ENCODE data around the gene HSD17B13. TPM values are rescaled to one million over a fixed set of nuclear protein-coding genes. Genes with fewer than 3 reads are reported as not detected.
A peak's percentile ranks its signal among the peaks of the same experiment; 100 is the strongest.

HSD17B13 gene
- total and polyA plus RNA-seq, 2 of the 13 experiments (the other 11 are each of a cell fraction or from before 2014, with no cell fraction given) = 0.04 to 0.15 TPM

- TF ChIP-seq PAXIP1 (CRISPR knock-in tag; conservative IDR thresholded peaks at IDR 0.05) = peak; percentile 99
- TF ChIP-seq, protein P1, sequence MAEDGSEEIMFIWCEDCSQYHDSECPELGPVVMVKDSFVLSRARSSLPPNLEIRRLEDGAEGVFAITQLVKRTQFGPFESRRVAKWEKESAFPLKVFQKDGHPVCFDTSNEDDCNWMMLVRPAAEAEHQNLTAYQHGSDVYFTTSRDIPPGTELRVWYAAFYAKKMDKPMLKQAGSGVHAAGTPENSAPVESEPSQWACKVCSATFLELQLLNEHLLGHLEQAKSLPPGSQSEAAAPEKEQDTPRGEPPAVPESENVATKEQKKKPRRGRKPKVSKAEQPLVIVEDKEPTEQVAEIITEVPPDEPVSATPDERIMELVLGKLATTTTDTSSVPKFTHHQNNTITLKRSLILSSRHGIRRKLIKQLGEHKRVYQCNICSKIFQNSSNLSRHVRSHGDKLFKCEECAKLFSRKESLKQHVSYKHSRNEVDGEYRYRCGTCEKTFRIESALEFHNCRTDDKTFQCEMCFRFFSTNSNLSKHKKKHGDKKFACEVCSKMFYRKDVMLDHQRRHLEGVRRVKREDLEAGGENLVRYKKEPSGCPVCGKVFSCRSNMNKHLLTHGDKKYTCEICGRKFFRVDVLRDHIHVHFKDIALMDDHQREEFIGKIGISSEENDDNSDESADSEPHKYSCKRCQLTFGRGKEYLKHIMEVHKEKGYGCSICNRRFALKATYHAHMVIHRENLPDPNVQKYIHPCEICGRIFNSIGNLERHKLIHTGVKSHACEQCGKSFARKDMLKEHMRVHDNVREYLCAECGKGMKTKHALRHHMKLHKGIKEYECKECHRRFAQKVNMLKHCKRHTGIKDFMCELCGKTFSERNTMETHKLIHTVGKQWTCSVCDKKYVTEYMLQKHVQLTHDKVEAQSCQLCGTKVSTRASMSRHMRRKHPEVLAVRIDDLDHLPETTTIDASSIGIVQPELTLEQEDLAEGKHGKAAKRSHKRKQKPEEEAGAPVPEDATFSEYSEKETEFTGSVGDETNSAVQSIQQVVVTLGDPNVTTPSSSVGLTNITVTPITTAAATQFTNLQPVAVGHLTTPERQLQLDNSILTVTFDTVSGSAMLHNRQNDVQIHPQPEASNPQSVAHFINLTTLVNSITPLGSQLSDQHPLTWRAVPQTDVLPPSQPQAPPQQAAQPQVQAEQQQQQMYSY (CRISPR knock-in tag; IDR thresholded peaks at IDR 0.05) = no peak
- TF ChIP-seq CTCF (CRISPR knock-in tag; IDR thresholded peaks at IDR 0.05) = 0 out of 2 replicates have a peak, but pooled peaks have one; percentile 25
- no peak for TF ChIP-seq CHCHD3 (CRISPR knock-in tag; IDR thresholded peaks at IDR 0.05)
- no peak for TF ChIP-seq ZNF83 (CRISPR knock-in tag; IDR thresholded peaks at IDR 0.05; ENCODE audit: borderline replicate concordance)
- peak; percentile 96 for TF ChIP-seq SALL1 (CRISPR knock-in tag; IDR thresholded peaks at IDR 0.05)
- peak; percentile 87 for TF ChIP-seq BHLHE40 (IDR thresholded peaks at IDR 0.05; ENCODE audit: low read length)
- peak; percentile 64; the same call in 1 of the 2 replicates for TF ChIP-seq FOXK1 (CRISPR knock-in tag; IDR thresholded peaks at IDR 0.05; ENCODE audit: borderline replicate concordance, low read depth)
- peak; percentile 65 for TF ChIP-seq MNT (IDR thresholded peaks at IDR 0.05)
These were observed 44.3 kb downstream of the HSD17B13 start (continued) for GRCh38 chr4:87278335-87278794.
